HG03342 (cell line): Measurements from ENCODE around the gene PFKFB3.
"Not testable (repeated sequence)": the region's sequence is repeated elsewhere in the genome, so short reads cannot be mapped to it uniquely, and the experiment has no call there.

ENCODE experiments used
- ATAC-seq: cut with Tn5 transposase; IDR thresholded peaks from one replicate; pipeline ENCODE4 v1.9.1; 2021; ENCODE audit warnings: mild to moderate bottlenecking, moderate library complexity; ENCODE audit not compliant: unreplicated experiment

PFKFB3 gene

DNA sequence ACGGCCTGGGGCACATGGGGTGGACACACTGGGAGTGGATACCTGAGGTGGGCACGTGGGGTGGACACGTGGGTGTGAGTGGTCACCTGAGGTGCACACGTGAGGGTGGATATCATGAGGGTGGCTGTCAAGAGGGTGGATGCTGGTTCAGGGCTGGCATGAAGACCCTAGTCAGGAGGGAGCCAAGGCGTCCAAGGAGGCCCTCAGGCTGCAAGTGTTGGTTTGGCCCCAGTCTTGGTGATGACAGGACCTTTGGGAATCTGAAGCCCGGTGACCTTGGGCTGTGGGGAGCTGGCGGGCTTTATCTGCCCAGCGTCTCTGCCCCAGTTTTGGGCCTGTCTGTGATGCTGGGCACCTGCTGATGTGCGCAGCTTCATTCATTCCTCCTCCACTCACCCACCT is 24.9 kb upstream of the PFKFB3 start:
- ATAC-seq = no peak

DNA sequence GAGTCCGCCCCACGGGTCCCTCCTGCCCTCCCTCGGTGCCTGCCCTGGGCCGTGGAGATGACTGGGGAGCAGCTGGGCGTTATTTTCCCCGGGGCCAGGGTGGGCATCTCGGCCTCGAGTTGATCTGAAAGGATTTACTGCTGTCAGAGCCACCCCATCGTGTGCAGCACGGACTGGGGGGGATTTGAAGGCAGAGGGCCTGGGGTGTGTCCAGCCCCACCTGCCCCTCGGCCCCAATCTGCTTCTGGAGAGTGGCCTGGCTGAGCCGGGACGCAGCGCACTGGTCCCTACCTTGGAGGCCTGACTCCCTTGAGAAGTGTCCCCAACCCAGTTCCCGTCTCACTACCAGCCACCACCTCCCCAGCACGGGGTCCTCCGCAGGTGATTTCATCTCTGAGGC is 24.2 kb upstream of the PFKFB3 start:
- ATAC-seq = no peak

DNA sequence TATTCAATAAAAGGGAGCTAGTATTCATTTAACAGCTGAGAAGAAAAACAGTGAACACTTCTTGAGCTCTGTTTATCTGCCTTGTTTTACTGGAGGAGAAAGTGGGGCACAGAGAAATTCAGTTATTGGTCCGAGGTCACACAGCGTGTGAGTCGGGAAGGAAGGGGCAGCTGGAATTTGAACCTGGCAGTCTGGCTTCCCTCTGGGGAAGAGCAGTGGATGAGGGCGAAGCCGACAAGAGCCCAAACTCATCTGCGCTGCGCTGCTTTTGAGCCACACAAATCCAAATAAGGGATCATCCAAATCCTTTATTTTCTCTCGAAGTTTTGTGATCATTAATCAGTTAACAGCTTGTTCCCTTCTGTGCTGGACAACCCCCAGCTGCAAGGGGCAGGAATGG is 23.7 kb upstream of the PFKFB3 start:
- ATAC-seq = no peak

DNA sequence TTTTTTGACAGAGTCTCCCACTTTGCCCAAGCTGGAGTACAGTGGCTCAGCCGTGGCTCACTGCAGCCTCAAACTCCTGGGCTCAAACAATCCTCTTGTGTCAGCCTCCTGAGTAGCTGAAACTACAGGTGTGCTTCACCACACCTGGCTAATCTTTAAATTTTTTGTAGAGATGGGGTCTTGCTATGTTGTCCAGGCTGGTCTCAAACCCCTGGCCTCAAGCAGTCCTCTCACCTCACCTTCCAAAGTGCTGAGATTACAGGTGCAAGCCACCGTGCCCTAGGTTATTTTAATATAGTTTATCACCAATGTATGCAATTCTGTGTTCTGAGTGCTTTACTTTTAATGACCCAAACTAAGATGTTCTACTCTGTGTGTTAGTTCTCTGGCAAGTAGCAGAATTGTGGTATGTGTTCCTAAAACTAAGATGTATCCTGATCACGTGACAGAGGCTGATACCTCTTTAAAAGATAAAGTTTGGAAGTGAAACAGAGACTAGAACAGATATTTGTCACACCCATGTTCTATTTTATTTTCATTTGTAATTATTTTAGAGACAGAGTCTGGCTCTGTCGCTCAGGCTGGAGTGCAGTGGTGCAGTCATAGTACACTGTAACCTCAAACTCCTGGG is 22.1 kb upstream of the PFKFB3 start:
- no peak for ATAC-seq

DNA sequence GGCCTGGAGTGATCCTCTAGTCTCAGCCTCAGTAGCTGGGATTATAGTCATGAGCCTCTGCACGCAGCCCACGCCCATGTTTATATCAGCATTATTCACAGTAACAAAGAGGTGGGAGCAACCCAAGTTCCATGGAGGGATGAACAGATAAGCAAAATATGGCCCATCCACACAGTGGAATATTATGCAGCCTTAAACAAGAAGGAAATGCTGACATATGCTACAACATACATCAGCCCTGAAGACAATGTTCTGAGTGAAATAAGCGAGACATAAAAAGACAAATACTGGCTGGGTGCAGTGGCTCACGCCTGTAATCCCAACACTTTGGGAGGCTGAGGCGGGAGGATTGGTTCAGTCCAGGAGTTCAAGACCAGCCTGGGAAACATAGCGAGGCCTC is 21.5 kb upstream of the PFKFB3 start:
- no peak for ATAC-seq

DNA sequence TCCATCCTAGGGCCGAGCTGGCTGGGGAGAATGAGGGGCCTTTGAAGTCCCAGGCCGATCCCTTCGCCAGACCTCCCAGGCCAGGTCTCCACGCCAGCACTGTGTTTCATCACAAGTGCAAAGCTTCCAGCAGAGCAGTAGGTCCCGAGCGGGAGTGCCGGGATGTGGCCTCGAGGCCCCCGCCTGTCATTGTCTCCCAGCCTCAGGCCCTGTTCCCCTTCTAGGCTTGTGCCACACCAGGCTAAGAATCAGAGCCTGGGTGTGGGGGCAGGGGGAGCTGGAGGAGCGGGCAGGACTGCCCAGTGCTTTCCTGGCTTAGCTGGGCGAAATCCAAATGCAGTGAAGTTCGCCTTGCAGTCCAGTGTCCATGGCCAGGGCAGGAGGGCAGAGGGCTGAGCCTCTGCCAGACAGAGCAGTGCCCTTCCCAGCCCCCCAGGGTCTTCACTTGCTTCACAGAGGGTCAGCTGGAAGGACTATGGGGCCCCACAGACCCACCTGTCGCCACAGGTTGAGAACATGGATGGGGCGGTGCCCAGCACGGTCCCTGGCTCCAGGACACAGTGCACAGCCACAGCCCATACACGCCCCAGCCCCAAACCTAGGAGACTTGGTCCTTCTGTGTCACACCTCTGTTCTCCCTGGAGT is 20.2 kb upstream of the PFKFB3 start:
- no peak for ATAC-seq

DNA sequence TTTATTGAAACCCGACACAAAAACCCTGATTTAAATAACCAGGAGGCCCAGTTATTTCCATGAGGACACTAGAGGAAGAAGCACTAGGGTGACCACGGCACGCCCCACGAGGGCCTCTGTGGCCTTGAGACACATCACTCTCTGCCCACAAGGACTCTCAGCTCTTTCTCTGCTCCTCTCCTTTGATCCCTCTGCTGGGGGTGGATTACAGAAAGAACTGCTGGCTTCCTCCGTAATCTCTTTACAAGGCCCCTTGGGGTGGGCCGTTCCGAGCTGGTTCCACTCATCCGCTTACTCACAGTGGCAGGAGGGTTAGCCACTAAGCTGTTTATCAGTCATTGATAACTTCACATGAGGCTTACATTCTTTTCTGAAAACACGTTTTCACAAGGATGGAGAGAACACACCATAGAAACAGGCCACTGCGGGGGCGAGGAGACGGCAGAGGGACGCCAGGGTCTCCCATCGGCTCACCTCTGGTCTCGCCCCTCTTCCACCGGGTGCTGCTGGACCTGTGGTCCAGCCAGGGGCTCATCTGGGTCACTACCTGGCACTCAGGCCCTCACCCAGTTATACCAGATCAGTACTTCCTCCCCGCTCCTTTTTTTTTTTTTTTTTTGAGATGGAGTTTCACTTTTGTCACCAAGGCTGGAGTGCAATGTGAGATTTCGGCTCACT is 17.6 kb upstream of the PFKFB3 start:
- no peak for ATAC-seq

DNA sequence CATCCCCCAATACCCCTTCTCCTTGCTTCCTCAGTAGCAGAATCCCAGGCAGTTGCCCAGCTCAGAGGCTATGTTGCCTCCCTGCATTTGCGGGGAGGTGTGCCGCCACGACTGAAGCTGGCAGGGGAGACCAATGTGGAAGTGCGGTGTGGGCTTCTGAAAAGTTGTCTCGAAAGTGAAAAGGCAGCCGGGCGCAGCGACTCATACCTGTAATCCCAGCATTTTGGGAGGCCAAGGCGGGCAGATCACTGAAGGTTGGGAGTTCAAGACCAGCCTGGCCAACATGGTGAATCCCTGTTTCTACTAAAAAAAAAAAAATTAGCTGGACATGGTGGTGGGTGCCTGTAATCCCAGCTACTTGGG is 15.9 kb upstream of the PFKFB3 start:
- no peak for ATAC-seq

DNA sequence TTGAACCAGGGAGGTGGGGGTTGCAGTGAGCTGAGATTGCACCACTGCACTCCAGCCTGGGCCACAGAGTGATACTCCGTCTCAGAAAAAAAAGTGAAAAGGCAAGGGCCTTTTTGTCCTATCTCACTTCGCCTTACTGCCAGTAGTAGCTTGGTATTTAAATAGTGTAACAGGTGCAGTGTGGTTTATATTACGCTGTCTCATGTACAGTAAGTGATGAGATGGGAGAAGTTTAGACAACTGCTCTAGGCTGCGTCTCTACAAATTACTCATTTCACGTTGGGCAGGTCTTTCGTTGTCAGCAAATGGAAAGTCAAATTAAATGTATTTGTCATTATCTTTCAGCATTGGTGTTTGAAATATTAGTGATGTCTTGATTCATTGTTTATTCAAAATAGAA is 15.5 kb upstream of the PFKFB3 start:
- no peak for ATAC-seq

DNA sequence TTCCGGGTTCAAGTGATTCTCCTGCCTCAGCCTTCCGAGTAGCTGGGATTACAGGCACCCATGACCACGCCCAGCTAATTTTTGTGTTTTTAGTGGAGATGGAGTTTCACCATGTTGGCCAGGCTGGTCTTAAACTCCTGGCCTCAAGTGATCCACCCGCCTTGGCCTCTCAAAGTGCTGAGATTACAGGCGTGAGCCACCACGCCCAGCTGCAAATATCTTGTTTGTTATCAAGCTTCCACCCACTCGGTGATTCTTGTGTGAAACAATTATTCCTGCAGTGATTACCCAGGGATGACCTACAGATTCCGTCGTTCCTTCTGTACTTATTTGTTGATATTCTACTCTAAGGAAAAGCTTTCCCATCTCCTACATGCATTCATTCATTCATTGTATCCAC is 12.7 kb upstream of the PFKFB3 start:
- not testable (repeated sequence) for ATAC-seq

DNA sequence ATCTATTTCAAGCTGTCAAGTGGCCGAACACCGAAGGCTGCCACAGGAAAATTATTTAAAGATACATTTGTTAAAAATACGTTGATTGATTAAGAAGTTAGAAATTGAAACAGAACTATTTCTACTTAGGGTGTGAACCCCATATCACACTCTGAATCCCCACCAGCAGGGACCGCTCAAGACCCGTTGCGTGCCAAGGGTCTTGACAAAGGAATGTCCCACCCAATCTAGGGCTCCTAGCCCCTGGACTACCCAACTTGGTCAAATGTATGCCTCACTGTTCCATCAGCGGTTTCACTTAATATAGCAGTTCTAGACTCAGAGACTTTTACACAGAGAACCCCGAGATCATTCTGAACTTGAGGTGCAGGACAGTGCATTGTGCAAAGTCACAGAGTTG is 11.6 kb upstream of the PFKFB3 start:
- ATAC-seq = no peak

DNA sequence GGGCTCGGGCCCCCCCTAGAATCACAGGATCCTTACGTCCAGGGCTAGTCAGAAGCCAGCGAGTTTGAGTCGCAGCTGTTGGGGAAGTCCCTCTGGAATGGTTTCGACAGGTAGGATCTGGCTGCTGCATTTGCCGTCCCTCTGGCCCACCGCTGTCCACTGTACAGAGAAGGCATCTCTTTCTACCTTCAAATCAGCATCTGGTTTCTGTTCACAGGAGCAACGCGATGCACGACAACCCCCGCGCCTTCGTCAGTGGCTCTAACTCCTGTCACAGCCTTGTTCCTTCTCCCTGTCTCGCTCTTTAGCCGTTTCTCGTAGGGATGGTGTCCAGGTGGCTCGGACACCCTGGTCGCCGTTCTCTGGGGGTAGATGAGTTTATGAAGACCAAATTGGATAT is 11.2 kb upstream of the PFKFB3 start:
- no peak for ATAC-seq

DNA sequence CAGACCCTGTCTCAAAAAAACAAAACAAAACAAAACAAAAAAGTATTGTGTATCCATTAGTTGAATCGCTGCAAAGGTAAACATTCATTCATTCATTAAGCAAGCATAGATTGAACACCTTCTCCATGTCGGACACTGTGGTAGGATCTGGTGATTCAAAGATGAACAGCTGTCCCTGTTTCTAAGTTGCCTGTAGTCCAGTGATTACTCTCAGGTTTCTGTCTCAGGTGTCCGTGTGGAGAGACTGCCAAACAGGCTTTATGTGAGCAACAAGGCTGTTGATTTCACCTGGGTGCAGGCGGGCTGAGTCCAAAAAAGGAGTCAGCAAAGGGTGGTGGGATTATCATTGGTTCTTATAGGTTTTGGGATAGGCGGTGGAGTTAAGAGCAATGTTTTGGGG is 9.4 kb upstream of the PFKFB3 start:
- ATAC-seq = not testable (repeated sequence)

DNA sequence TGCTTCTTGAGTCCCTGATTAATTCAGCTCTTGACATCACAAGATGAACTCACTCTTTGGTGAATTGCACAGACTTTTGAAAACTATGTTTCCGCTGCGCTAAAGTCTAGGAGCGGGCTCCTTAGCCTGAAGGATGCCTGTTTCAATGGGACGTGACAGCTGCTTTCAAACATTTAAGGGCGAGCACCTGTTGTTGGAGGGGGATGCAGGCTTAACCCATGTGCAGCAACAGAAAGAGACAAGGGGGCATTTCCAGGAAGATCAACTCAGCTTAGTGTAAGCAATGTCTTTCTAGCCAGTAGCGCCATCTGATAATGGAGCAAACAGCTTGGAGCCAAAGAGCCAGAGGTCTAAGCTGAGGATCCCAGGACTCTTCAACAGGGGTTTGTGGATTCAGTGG is 8.4 kb upstream of the PFKFB3 start:
- ATAC-seq = no peak

DNA sequence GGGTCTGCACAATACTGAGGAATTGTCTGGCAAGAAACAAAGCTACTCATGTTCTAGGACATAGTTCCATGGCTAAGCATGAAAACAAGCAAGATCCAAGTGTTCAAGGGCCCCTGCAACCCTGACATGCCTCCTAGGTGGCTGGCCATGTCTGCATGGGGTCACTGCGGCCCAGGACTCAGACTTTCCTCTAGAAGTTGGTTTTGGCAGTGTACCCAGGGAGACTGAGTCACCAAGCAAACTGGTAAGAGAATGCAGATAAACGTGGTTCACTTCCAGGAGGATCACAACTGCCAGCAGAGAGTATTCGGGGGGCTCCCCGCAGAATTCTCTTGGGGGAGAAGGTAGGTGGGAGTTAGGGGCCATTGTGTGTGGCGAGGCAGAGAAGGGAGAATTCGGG is 7.4 kb upstream of the PFKFB3 start:
- ATAC-seq = no peak

DNA sequence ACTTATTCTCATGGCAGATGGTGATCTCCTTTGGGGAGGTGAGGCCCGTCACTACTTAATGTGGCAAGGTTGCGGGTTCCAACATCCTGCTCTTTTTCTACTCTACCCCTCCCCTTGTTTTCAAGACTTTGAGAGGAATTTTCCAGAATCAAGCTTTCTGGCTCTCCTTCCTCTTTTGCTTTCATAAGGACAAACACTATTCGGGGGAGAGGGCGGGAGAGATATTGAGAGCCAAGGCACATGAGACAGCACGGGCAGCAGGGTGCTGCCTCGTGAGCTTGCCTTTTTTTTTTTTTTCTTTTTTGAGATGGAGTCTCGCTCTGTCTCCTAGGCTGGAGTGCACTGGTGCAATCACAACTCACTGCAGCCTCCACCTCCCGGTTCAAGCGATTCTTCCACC is 6.9 kb upstream of the PFKFB3 start:
- no peak for ATAC-seq

DNA sequence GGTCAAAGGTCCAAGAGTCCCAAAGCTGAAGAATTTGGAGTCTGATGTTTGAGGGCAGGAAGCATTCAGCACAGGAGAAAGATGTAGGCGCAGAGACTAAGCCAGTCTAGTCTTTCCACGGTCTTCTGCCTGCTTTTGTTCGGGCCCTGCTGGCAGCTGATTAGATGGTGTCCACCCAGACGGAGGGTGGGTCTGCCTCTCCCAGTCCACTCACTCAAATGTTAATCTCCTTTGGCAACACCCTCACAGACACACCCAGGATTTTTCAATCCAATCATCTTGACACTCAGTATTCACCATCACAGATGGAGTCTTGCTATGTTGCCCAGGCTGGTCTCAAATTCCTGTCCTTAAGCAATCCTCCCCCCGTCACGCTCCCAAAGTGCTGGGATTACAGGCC is 6.2 kb upstream of the PFKFB3 start:
- ATAC-seq = not testable (repeated sequence)

DNA sequence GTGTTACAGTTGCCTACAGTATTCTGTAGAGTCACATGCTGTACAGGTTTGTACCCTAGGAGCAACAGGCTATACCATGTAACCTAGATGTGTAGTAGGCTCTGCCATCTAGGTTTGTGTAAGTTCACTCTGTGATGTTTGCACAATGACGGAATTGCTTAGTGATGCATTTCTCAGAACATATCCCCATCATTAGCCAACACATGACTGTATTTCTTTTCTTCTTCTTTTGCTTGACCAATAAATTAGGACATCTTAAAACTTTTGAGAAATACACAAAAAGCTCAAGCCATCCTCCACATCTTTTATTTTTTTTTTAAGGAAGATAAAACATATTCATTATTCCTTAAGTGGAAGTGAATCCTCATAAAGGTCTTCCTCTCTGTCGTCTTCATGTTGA is 5.4 kb upstream of the PFKFB3 start:
- no peak for ATAC-seq

DNA sequence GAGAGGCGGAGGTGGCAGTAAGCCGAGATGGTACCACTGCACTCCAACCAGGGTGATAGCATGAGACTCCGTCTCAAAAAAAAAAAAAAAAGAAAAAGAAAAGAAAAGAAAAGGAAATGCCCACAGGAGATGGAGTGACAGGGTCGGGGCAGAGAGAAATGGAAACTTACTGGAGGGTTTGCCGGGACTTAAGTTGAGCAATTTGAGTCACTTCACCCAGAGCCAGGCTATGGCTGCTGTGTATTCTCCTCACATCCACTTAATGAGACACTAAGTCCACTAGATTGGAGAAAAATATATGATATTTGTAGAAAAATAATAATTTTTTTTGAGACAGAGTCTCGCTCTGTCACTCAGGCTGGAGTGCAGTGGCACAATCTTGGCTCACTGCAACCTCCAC is 4.6 kb upstream of the PFKFB3 start:
- no peak for ATAC-seq

DNA sequence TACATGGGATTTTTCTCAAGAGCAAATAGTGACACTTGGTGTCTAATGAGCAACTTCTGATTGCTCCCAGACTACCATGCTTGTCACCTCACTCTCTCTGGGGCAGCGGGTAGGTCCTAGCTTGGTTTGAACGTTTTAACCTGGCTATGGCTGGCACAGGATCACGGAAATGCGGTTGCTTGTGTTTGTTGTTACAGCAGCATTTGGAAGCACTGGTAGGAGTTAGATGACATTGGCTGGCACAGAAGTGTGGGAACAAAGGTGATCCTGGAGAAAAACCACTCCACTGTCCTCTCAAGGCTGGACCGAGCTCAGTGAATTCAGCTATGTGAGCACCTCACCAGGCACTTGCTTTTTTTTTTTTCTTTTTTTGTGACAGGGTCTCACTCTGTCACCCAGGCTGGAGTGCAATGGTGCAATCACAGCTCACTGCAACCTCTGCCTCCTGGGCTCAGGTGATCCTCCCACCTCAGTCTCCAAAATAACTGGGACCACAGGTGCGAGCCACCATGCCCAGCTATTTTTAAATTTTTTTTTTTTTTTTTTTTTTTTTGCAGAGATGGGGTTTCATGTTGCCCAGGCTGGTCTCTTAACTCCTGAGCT is 3.5 kb upstream of the PFKFB3 start:
- ATAC-seq = no peak

DNA sequence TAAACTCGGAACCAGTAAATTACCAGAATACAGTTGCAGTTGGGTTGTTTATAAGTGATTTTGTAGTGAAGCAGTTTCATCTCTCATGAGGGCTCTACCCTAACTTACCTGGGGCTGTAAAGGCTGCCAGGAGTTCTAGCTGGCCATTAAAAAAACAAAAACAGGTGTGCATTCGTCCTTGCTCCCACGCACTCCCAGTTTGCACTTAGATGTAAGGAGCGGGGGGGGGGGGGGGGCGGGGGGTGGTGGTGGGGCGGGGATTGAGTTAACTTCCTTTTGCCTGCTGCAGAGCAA is 2.3 kb upstream of the PFKFB3 start:
- no peak for ATAC-seq

DNA sequence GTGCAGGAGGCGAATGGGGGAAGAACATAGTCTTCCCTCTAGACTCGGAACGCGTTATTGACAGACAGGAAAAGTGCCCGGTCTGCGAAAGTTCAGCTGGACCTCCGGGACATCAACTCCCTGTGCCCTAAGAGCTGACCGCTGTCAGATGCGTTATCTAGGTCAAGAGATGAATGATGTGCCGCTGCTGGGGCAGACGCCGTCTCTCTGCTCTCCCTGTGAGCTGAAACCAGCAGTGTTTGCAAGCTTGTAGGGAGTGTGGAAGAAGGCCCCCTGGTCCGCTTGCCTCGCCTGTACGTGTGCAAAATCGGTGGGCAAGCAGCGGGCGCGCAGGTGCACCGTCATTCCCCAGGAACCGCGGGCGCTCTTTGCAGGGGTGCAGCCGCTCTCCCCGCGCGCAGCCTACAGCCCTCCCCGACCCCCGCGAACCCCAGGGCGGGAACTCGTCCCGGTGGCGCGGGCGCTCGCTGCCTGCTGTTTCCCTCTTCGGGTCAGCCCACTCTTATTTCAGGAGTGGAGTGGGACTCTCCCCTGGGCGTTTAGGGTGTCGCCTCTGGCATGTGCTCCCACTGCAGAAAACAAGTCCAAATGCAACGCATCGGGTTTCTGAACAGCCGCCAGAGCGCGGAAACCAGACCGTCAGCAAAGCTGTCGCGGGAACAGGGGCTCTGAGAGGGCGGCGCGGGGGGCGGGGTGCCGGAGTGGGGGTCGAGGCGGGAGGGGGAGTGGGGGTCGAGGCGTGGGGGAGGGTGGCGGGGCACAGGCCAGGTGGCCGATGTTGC is 1.8 kb upstream of the PFKFB3 start:
- ATAC-seq = no peak
